ENCODE results near the gene ARSB. TPM values are rescaled to one million over a fixed set of nuclear protein-coding genes. Genes with fewer than 3 reads are reported as not detected.
A peak's percentile ranks its signal among the peaks of the same experiment; 100 is the strongest.

Gene ARSB
- total and polyA plus RNA-seq, 10 of the 15 experiments (the other 5 are each of a cell fraction or from before 2014, with no cell fraction given): 1.2 to 8.2 (median 6.1) TPM

- peak overlapping the region; percentile 94 for H3K4me3 ChIP-seq
- BruUV-seq (replicated peaks): TSS peak; percentile 73
- ATAC-seq (peak; percentile 21), FAIRE-seq (no peak), DNase-seq (ENCODE audit: low read depth, low spot score) (no peak)
- H3K4me1 ChIP-seq (ENCODE audit: control insufficient read depth, insufficient read depth, low read length): peaks cover 20% of the 10 kb centered on the region
- H3K27ac ChIP-seq (ENCODE audit: control insufficient read depth, insufficient read depth): peak overlapping the region; percentile 90
- intact Hi-C loops (cut with micrococcal nuclease; ENCODE audit: unreplicated experiment): loop anchor here (2.0 to 5.0 kb wide), 3 partner anchors 38 to 257 kb away; partner anchors contain the start of gene JMY
- ChIA-PET RAD21 (ENCODE audit: unreplicated experiment) (interaction anchor here (1.0 to 3.8 kb wide), 7 partner anchors 37 to 439 kb away, joined by 3 to 19 read pairs (median 4); no protein-coding TSS in a partner anchor), SMC1A (ENCODE audit: uncharacterized antibody, unreplicated experiment) (interaction anchor here (0.7 to 3.7 kb wide), 12 partner anchors 20 to 446 kb away, joined by 3 to 22 read pairs (median 3); no protein-coding TSS in a partner anchor), POLR2A (interaction anchor here (0.6 to 1.4 kb wide), 4 partner anchors 25 to 257 kb away, joined by 3 to 5 read pairs (median 4); no protein-coding TSS in a partner anchor), CTCF (interaction anchor here (0.6 to 4.6 kb wide), 12 partner anchors 8 to 691 kb away, joined by 3 to 61 read pairs (median 4); no protein-coding TSS in a partner anchor)
- H3K27me3 ChIP-seq (replicated peaks in 1 of 2; ENCODE audit: control insufficient read depth in 2 of 2, insufficient read depth in 2 of 2, low read length in 1 of 2): no peaks in the 10 kb centered on the region
- in situ Hi-C loops (cut with MboI): no loop called here
- peak overlapping the region; percentile 85 for H3K9ac ChIP-seq (ENCODE audit: control insufficient read depth, insufficient read depth, low read length)
- no peaks in the 10 kb centered on the region for H3K36me3 ChIP-seq (ENCODE audit: control insufficient read depth in 2 of 2, insufficient read depth in 2 of 2, low read length in 1 of 2)
- peaks cover 15% of the 10 kb centered on the region for H3K79me2 ChIP-seq (ENCODE audit: control insufficient read depth, insufficient read depth, low read length)
- no peaks in the 10 kb centered on the region for H3K9me3 ChIP-seq (replicated peaks; ENCODE audit: control insufficient read depth, insufficient read depth, low read length)
- H4K20me1 ChIP-seq (ENCODE audit: control insufficient read depth, insufficient read depth): no peaks in the 10 kb centered on the region
- peak overlapping the region; percentile 83 for H2AFZ ChIP-seq (ENCODE audit: control insufficient read depth, low read depth, low read length)
- H3K4me2 ChIP-seq (ENCODE audit: control insufficient read depth, insufficient read depth): peak overlapping the region; percentile 90
- under 1% methylated on average over 17 of the region's 17 CpGs for WGBS (ENCODE audit: insufficient coverage, insufficient replicate concordance, low lambda C conversion rate, missing lambda C conversion rate)
- TF ChIP-seq PBX3 (IDR thresholded peaks at IDR 0.05; ENCODE audit: insufficient replicate concordance, low read depth, low read length): no peak
- peak; percentile 72; the same call in 1 of the 2 replicates for TF ChIP-seq RAD51 (IDR thresholded peaks at IDR 0.05)
- no peak for TF ChIP-seq SMAD5 (IDR thresholded peaks at IDR 0.05; ENCODE audit: low read depth)
- TF ChIP-seq, protein P1, sequence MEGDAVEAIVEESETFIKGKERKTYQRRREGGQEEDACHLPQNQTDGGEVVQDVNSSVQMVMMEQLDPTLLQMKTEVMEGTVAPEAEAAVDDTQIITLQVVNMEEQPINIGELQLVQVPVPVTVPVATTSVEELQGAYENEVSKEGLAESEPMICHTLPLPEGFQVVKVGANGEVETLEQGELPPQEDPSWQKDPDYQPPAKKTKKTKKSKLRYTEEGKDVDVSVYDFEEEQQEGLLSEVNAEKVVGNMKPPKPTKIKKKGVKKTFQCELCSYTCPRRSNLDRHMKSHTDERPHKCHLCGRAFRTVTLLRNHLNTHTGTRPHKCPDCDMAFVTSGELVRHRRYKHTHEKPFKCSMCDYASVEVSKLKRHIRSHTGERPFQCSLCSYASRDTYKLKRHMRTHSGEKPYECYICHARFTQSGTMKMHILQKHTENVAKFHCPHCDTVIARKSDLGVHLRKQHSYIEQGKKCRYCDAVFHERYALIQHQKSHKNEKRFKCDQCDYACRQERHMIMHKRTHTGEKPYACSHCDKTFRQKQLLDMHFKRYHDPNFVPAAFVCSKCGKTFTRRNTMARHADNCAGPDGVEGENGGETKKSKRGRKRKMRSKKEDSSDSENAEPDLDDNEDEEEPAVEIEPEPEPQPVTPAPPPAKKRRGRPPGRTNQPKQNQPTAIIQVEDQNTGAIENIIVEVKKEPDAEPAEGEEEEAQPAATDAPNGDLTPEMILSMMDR (IDR thresholded peaks at IDR 0.05 in 2 of 3, conservative IDR thresholded peaks at IDR 0.05 in 1 of 3; ENCODE audit: control insufficient read depth in 2 of 3, extremely low read depth in 1 of 3, insufficient read depth in 1 of 3, low read depth in 3 of 3, low read length in 3 of 3): no peak
- peak; percentile 44; the same call in 1 of the 2 replicates for TF ChIP-seq PML (IDR thresholded peaks at IDR 0.05; ENCODE audit: low read length)
- no peak for TF ChIP-seq SIN3A (IDR thresholded peaks at IDR 0.05; ENCODE audit: low read depth, low read length)
- no peak for TF ChIP-seq MLLT1 (IDR thresholded peaks at IDR 0.05)
- 0 out of 2 replicates have a peak, but pooled peaks have one; percentile 7 for TF ChIP-seq CBX5 (IDR thresholded peaks at IDR 0.05; ENCODE audit: low read depth)
- no peak for TF ChIP-seq NR2C1 (IDR thresholded peaks at IDR 0.05)
- TF ChIP-seq, protein P2, sequence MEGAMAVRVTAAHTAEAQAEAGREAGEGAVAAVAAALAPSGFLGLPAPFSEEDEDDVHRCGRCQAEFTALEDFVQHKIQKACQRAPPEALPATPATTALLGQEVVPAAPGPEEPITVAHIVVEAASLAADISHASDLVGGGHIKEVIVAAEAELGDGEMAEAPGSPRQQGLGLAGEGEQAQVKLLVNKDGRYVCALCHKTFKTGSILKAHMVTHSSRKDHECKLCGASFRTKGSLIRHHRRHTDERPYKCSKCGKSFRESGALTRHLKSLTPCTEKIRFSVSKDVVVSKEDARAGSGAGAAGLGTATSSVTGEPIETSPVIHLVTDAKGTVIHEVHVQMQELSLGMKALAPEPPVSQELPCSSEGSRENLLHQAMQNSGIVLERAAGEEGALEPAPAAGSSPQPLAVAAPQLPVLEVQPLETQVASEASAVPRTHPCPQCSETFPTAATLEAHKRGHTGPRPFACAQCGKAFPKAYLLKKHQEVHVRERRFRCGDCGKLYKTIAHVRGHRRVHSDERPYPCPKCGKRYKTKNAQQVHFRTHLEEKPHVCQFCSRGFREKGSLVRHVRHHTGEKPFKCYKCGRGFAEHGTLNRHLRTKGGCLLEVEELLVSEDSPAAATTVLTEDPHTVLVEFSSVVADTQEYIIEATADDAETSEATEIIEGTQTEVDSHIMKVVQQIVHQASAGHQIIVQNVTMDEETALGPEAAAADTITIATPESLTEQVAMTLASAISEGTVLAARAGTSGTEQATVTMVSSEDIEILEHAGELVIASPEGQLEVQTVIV (IDR thresholded peaks at IDR 0.05; ENCODE audit: borderline replicate concordance, partially characterized antibody): no peak
- TF ChIP-seq, protein P3, sequence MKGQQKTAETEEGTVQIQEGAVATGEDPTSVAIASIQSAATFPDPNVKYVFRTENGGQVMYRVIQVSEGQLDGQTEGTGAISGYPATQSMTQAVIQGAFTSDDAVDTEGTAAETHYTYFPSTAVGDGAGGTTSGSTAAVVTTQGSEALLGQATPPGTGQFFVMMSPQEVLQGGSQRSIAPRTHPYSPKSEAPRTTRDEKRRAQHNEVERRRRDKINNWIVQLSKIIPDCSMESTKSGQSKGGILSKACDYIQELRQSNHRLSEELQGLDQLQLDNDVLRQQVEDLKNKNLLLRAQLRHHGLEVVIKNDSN (IDR thresholded peaks at IDR 0.05; ENCODE audit: borderline replicate concordance, extremely low read length, insufficient read depth, low read depth, low read length): peak; percentile 59
- no peak for TF ChIP-seq IKZF2 (IDR thresholded peaks at IDR 0.05)
- TF ChIP-seq NRF1 (conservative IDR thresholded peaks at IDR 0.05; ENCODE audit: low read depth, low read length): no peak
Observed at GRCh38 chr5:78983601-78984438, 1.3 kb downstream of the ARSB start.

Data from GM12878 (cell line).